Measurements from ENCODE around the gene HDGFL2.

HDGFL2 gene

DNA sequence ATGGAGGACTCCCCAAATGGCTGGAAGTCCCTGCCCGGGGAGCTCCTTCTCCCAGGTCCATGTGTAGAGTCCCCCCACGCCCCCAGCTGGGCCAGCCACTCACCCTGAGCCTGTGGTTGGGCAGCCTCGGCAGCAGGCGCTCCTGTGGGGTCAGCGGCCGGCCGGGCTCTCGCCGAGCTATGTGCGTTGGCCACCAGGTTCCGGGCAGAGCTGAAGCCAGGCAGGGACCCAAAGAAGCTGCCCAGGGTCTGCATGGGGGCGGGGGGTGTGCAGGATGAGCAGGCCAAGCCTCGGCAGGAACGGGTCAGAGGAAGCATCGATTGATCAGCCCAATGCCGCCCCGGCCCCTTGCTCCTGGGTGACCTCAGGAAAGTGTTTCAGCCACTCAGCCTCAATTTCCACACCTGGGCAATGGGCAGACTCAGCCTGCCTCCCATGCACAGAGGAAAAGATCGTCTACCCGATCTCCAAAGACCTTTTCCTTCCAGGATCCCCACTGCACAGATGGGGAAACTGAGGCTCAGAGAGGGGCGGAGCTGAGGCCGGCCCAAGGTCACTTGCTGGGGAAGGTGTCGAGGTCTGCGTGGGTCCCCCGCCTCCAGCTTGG lies 45.5 kb downstream of the HDGFL2 start:
- TF ChIP-seq CTCF (conservative IDR thresholded peaks at IDR 0.05), result no peak
- H3K27ac ChIP-seq, result no peak overlapping the region

DNA sequence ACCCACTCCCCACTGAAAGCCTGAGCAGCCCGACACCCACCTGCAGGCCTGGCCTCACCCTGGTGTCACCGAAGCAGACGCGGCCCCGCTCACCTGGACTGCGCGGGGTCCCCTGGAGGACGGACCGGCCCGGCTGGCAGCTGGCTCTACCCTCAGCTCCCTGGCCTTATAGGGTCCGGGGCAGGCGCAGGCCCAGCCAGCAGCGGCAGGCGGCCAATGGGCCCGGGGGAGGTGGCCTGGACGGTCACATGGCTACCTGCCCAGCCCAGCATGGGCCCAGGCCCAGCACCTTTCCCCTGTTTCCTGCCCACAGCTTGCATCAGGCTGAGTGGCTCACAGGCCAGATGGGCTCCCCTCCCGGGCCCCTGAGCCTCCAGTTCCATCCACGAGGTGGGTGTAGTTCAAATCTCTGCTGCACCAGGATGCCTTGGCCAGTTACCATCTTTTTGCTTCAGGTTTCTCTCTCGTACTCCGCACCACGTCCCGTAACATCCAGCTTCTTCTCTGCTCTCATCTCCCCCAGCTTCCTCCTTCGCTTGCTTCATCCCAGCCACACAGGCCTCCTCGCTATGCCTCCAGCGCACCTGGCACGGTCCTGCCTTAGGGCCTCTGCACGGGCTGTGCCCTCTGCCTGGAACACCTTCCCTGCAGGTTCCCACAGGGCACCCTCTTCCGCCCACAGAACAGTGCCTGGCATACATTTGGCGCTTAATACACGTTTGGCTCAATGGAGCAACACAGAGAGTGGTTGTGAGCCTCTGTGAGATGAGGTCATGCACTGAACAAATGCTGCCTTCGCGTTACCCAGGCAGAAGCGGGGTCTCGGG lies 46.5 kb downstream of the HDGFL2 start, which contains the start of gene PLIN4:
TSS of gene PLIN4 (minus strand) at position 142 of the 827 bp plus-strand sequence. CDS start 214 bp downstream, outside the sequence.
- peak within 1 kb of the TSS; percentile 38; the same call in 1 of the 2 replicates for H3K27ac ChIP-seq
- TF ChIP-seq CTCF (conservative IDR thresholded peaks at IDR 0.05), result no peak

- H3K27ac ChIP-seq, result 0 out of 2 replicates have a peak overlapping the region, but pooled peaks have one; percentile 38
- no peak for TF ChIP-seq CTCF (conservative IDR thresholded peaks at IDR 0.05)
Measured at GRCh38 chr19:4519172-4519496, 47.0 kb downstream of the HDGFL2 start.

- H3K27ac ChIP-seq, result no peak overlapping the region
- no peak for TF ChIP-seq CTCF (conservative IDR thresholded peaks at IDR 0.05)
Measured at GRCh38 chr19:4519521-4520277, 47.6 kb downstream of the HDGFL2 start.

- no peak overlapping the region for H3K27ac ChIP-seq
- TF ChIP-seq CTCF (conservative IDR thresholded peaks at IDR 0.05), result no peak
Measured at GRCh38 chr19:4521170-4521887, 49.2 kb downstream of the HDGFL2 start.

- H3K27ac ChIP-seq, result no peak overlapping the region
- TF ChIP-seq CTCF (conservative IDR thresholded peaks at IDR 0.05), result no peak
Measured at GRCh38 chr19:4521888-4522242, 49.8 kb downstream of the HDGFL2 start.
